ENCODE measurements around the gene SH3BP2. TPM values are rescaled to one million over a fixed set of nuclear protein-coding genes. Genes with fewer than 3 reads are reported as not detected.

The SH3BP2 gene
- total RNA-seq, 6 experiments from 2014 or later = 17.6 to 25.4 (median 20.5) TPM

DNA sequence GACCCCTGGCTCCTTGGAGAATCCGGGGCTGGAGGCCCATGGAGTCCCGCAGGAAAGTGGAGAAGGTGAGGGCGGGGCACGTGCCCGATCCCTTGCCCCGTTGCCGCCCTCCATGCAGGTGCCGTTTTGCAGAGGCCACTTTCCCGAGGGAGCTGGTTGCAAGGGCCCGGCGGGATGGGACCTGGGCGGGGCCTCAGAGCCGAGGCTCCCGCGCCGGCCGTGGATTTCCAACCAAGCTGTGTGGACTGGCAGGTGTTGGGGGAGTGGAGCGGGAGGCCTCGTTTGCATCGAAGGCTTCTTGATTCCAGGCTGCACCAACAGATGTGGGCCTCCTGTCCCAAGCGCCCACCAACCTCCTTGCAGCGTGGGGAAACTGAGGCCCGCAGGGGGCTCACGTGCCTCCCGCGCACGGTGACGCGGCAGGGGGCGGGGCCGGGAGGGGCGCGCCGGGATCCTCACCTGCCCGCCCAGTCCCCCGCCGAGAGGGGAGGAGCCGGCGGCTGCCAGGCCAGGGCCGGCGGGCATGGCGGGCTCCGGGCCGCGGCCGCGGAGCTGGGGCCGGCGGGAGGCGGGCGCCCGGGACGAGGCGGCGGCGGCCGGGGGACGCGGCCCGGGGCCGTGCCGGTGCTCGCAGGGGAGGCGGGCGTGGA is 24.9 kb downstream of the SH3BP2 start:
- TF ChIP-seq, protein P1, sequence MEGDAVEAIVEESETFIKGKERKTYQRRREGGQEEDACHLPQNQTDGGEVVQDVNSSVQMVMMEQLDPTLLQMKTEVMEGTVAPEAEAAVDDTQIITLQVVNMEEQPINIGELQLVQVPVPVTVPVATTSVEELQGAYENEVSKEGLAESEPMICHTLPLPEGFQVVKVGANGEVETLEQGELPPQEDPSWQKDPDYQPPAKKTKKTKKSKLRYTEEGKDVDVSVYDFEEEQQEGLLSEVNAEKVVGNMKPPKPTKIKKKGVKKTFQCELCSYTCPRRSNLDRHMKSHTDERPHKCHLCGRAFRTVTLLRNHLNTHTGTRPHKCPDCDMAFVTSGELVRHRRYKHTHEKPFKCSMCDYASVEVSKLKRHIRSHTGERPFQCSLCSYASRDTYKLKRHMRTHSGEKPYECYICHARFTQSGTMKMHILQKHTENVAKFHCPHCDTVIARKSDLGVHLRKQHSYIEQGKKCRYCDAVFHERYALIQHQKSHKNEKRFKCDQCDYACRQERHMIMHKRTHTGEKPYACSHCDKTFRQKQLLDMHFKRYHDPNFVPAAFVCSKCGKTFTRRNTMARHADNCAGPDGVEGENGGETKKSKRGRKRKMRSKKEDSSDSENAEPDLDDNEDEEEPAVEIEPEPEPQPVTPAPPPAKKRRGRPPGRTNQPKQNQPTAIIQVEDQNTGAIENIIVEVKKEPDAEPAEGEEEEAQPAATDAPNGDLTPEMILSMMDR (IDR thresholded peaks at IDR 0.05) = no peak
- Mint-ChIP-seq H3K36me3 (ENCODE audit: low read depth) (peaks cover 30% of the 10 kb centered on the region), H3K27me3 (ENCODE audit: insufficient read depth) (peaks cover 3% of the 10 kb centered on the region), H3K27ac (no peak overlapping the region), H3K4me1 (ENCODE audit: low read depth) (peaks cover 18% of the 10 kb centered on the region), H3K4me3 (peak overlapping the region; percentile 76), H3K9me3 (peaks cover 14% of the 10 kb centered on the region; the same call in 1 of the 2 replicates)
- DNase-seq = no peak

DNA sequence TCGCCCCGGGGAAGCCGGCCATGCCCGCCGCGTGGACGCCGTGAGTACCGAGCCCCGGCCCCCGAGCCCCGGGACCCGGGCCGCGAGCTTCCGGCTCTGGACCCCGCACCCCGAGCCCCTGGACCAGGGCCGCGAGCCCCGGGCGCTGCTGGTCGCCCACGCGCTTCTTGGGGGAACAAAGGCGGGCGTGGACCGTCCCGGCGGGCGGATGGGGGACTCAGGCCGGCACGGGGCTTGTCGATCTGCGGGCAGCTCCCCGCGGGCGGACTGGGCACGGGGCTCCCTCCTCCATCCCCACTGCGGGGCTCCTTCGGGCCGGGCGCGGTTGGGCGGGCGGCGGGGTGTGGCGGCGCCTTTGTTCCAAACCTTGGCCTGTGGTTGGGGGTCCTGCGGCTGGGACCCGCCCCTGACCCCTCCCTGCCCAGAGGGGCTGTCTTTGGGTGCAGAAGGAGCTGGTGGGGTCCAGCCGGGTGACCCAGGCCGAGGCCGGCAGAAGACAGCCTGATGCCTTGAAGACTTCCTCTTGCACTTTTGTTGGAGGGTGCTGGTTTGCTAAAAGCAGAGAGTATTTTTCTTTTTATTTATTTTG is 25.6 kb downstream of the SH3BP2 start:
- TF ChIP-seq, protein P1 (IDR thresholded peaks at IDR 0.05) = no peak
- Mint-ChIP-seq H3K27ac (no peak overlapping the region; the same call in 1 of the 2 replicates), H3K4me1 (ENCODE audit: low read depth) (peaks cover 12% of the 10 kb centered on the region), H3K27me3 (ENCODE audit: insufficient read depth) (peaks cover 3% of the 10 kb centered on the region), H3K9me3 (peaks cover 14% of the 10 kb centered on the region; the same call in 1 of the 2 replicates), H3K36me3 (ENCODE audit: low read depth) (peaks cover 30% of the 10 kb centered on the region), H3K4me3 (peak overlapping the region; percentile 51)
- DNase-seq = no peak

DNA sequence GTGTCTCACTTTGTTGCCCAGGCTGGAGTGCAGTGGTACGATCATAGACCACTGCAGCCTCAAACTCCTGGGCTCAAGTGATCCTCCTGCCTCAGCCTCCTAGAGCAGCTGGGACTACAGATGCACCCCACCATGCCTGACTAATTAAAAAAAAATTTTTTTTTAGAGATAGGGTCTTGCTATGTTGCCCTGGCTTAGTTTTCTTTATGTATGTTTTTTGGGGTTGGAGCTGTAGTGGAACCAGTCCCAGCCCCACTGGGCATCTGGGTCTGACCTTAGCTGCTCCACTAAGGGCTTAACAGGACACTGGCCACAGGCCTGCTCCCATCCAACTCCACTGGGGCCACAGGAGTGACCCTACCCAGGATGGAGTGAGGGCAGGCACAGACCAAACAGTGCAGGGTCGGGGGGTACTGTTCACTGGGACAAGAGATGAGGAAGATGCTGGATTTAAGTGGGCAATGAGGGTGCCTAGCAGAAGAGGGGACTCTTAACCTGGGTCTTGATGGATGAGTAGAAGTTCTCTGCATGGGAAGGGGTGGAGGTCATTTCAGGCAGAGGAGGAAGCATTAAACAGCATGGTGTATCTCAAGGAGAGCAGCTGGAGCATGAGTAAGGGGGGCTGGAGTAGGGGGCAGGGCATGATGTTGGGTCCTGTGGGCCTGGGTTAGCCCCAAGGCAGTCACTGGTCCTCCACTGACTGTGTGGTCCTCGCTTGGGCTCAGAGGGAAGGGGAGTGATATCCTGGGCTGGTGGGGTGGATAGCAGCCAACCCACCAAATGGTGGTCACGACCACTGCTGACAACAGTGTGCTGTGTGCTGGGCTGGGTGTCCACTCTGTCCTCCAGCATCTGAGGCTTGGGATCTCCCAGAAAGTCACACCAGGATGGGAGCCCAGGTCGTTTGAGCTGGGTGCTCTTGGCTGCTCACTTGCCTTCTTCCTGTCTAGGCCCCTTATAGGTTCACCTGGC is 26.6 kb downstream of the SH3BP2 start:
- Mint-ChIP-seq H3K4me1 (ENCODE audit: low read depth) (peaks cover 10% of the 10 kb centered on the region), H3K4me3 (peak overlapping the region; percentile 51)

DNA sequence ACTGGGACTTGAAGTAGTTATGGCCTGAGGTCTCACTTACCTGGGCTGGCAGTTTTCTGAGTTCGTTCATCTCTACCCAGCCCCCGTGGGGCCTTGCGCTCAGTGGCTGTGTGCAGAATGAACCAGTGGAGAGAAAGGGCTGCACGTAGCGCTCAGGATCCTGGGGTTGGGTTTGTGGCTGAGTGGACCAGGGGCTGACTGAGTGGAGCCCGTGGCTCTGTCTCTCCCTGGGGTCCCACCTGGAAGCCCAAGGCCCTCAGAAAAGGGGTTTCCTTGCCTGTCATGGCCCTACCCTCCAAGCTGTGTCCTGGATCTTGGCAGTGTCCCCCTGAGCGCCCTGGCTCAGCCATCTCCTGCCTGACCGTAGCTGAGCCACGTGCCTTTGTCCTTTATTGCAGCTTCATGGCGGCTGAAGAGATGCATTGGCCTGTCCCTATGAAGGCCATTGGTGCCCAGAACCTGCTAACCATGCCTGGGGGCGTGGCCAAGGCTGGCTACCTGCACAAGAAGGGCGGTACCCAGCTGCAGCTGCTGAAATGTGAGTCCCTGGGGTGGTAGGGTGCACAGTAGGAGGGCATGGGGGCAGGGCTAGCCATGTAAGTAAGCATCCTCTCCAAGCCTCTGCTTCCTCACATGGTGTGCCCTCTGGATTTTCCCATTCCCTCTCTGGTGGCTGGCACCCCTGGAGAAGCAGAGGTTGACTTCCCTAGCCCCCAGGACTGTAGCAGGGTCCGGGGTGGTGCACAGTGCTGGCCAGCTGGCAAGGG is 27.5 kb downstream of the SH3BP2 start:
- Mint-ChIP-seq H3K4me3 (no peak overlapping the region), H3K27ac (no peak overlapping the region), H3K9me3 (peaks cover 14% of the 10 kb centered on the region; the same call in 1 of the 2 replicates), H3K36me3 (ENCODE audit: low read depth) (peaks cover 28% of the 10 kb centered on the region), H3K4me1 (ENCODE audit: low read depth) (peaks cover 10% of the 10 kb centered on the region), H3K27me3 (ENCODE audit: insufficient read depth) (peaks cover 5% of the 10 kb centered on the region)
- TF ChIP-seq, protein P1 (IDR thresholded peaks at IDR 0.05) = no peak
- no peak for DNase-seq

More for the DNA sequence above, 26.6 kb downstream of the SH3BP2 start:
- Mint-ChIP-seq H3K27me3 (ENCODE audit: insufficient read depth) (peaks cover 5% of the 10 kb centered on the region), H3K36me3 (ENCODE audit: low read depth) (peaks cover 25% of the 10 kb centered on the region), H3K27ac (no peak overlapping the region), H3K9me3 (peaks cover 14% of the 10 kb centered on the region; the same call in 1 of the 2 replicates)
- TF ChIP-seq, protein P1 (IDR thresholded peaks at IDR 0.05) = no peak
- DNase-seq = no peak

All from HFFc6 (cell line).